SK-N-SH (cell line): Measurements from ENCODE around the gene RFNG. TPM values are rescaled to one million over a fixed set of nuclear protein-coding genes. Genes with fewer than 3 reads are reported as not detected.

Experiments
- CTCF ChIA-PET: fragments of 300-600, 350-600 bp; formaldehyde crosslinking; extraction: SDS; loops from one replicate; lab custom pipeline; 2021; lab: Yijun Ruan, JAX
- POLR2A ChIA-PET: fragments of 350-600 bp; sonication (Branson Sonifier 250); formaldehyde crosslinking; extraction: SDS; loops from one replicate; lab custom pipeline; 2020; ENCODE audit warnings: antibody characterized with exemption, inconsistent platforms; lab: Yijun Ruan, JAX
- DNase-seq: peaks from one replicate; pipeline ENCODE4 v3.0.0; 2012
- H2AFZ ChIP-seq: fragments of 200-600 bp; sonication (generic); 2 replicates; pipeline ENCODE4 v1.8.1; 2016; ENCODE audit warnings: antibody characterized with exemption, mild to moderate bottlenecking, low read depth
- H3F3A ChIP-seq: fragments of 200-600 bp; sonication (generic); replicated peaks from 2 replicates; pipeline ENCODE3; 2016; ENCODE audit warnings: antibody characterized with exemption, mild to moderate bottlenecking; ENCODE audit not compliant: insufficient read depth
- H3K27ac ChIP-seq, 2 experiments: fragments of 200-500 bp in 1 of 2; fragments of 200-600 bp in 1 of 2; sonication (Bioruptor generic) in 1 of 2; sonication (generic), shearing (Covaris generic) in 1 of 2; 2 replicates each; pipeline versions ENCODE4 v1.5.1 to v1.6.1; 2014 to 2016; ENCODE audit warnings: low read depth in 2 of 2, inconsistent platforms in 1 of 2, low read length in 1 of 2, mild to moderate bottlenecking in 1 of 2, mixed read lengths in 1 of 2
- H3K27me3 ChIP-seq: fragments of 200-600 bp; sonication (generic), shearing (Covaris generic); 2 replicates; pipeline ENCODE4 v1.6.1; 2016; ENCODE audit warnings: mixed run types; ENCODE audit not compliant: insufficient read depth
- H3K36me3 ChIP-seq, 2 experiments: fragments of 200-500 bp in 1 of 2; fragments of 200-600 bp in 1 of 2; sonication (Bioruptor generic) in 1 of 2; sonication (generic) in 1 of 2; replicated peaks in 1 of 2; 2 replicates each; pipeline versions ENCODE3 to v1.5.1; 2014 to 2016; ENCODE audit warnings: low read length in 1 of 2, mild to moderate bottlenecking in 1 of 2; ENCODE audit not compliant: insufficient read depth in 2 of 2, control insufficient read depth in 1 of 2
- H3K4me1 ChIP-seq, 2 experiments: fragments of 200-500 bp in 1 of 2; fragments of 200-600 bp in 1 of 2; sonication (Bioruptor generic) in 1 of 2; sonication (generic), shearing (Covaris generic) in 1 of 2; 2 replicates each; pipeline versions ENCODE4 v1.5.1 to v1.6.1; 2014 to 2016; ENCODE audit warnings: low read depth in 1 of 2, low read length in 1 of 2, mixed run types in 1 of 2; ENCODE audit not compliant: insufficient read depth in 2 of 2, control insufficient read depth in 1 of 2
- H3K4me2 ChIP-seq: fragments of 200-600 bp; sonication (generic), shearing (Covaris generic); 2 replicates; pipeline ENCODE4 v1.6.1; 2017; ENCODE audit warnings: mixed run types
- H3K4me3 ChIP-seq, 2 experiments: fragments of 200-500 bp in 1 of 2; fragments of 200-600 bp in 1 of 2; sonication (Bioruptor generic) in 1 of 2; sonication (generic), shearing (Covaris generic) in 1 of 2; 2 replicates each; pipeline versions ENCODE4 v1.5.1 to v1.8.1; 2014 to 2016; ENCODE audit warnings: low read depth in 2 of 2, inconsistent platforms in 1 of 2, low read length in 1 of 2, mild to moderate bottlenecking in 1 of 2, mixed read lengths in 1 of 2, moderate library complexity in 1 of 2
- H3K79me2 ChIP-seq: fragments of 200-600 bp; sonication (generic); 2 replicates; pipeline ENCODE4 v1.8.1; 2017; ENCODE audit warnings: mild to moderate bottlenecking; ENCODE audit not compliant: insufficient read depth
- H3K9ac ChIP-seq: fragments of 200-600 bp; sonication (generic); 2 replicates; pipeline ENCODE4 v1.6.1; 2017; ENCODE audit warnings: mixed run types
- H3K9me2 ChIP-seq: fragments of 200-600 bp; sonication (generic); 2 replicates; pipeline ENCODE4 v1.6.1; 2017; ENCODE audit warnings: mixed run types
- H3K9me3 ChIP-seq: fragments of 200-600 bp; sonication (generic); 2 replicates; pipeline ENCODE4 v1.6.1; 2017; ENCODE audit warnings: mixed run types, mild to moderate bottlenecking, moderate library complexity
- H4K20me1 ChIP-seq: fragments of 200-600 bp; sonication (generic); 2 replicates; pipeline ENCODE4 v1.6.1; 2017; ENCODE audit warnings: mild to moderate bottlenecking, mixed run types; ENCODE audit not compliant: insufficient read depth
- EZH2phosphoT487 ChIP-seq: fragments of 200-600 bp; sonication (generic); IDR thresholded peaks from 2 replicates; pipeline ENCODE4 v1.6.1; 2017; ENCODE audit warnings: low read depth, mixed run types, mild to moderate bottlenecking, antibody characterized with exemption, moderate library complexity, borderline replicate concordance
- GABPA ChIP-seq: IDR thresholded peaks from 2 replicates; pipeline ENCODE4 v1.4.0; 2012; ENCODE audit warnings: low read depth, mild to moderate bottlenecking
- GATA2 ChIP-seq: sonication (generic); formaldehyde crosslinking; IDR thresholded peaks from 2 replicates; pipeline ENCODE4 v1.5.0; 2020; ENCODE audit warnings: mild to moderate bottlenecking, missing genetic modification reagents
- IRF3 ChIP-seq: fragments of 150-350 bp; IDR thresholded peaks from 2 replicates; pipeline ENCODE4 v1.6.1; 2016; ENCODE audit warnings: mild to moderate bottlenecking, low read depth, low read length
- JUND ChIP-seq: IDR thresholded peaks from 2 replicates; pipeline ENCODE4 v1.4.0; 2012
- MAX ChIP-seq: IDR thresholded peaks from 2 replicates; pipeline ENCODE4 v1.4.0; 2012; ENCODE audit warnings: low read depth
- MEF2A ChIP-seq: IDR thresholded peaks from 2 replicates; pipeline ENCODE4 v1.4.0; 2012; ENCODE audit warnings: low read depth, borderline replicate concordance
- MXI1 ChIP-seq: IDR thresholded peaks from 2 replicates; pipeline ENCODE4 v1.6.1; 2012; ENCODE audit warnings: mild to moderate bottlenecking, low read depth, low read length, improper control_type of control experiment
- POLR2AphosphoS5 ChIP-seq: IDR thresholded peaks from 2 replicates; pipeline ENCODE4 v1.6.1; 2012; ENCODE audit warnings: low read depth, low read length
- RFX5 ChIP-seq: IDR thresholded peaks from 2 replicates; pipeline ENCODE4 v1.6.1; 2012; ENCODE audit warnings: mild to moderate bottlenecking, improper control_type of control experiment, low read length
- RXRA ChIP-seq: IDR thresholded peaks from 2 replicates; pipeline ENCODE4 v1.4.0; 2012; ENCODE audit warnings: low read depth, mild to moderate bottlenecking, borderline replicate concordance
- SIN3A ChIP-seq: IDR thresholded peaks from 2 replicates; pipeline ENCODE4 v1.6.1; 2012; ENCODE audit warnings: low read depth, mild to moderate bottlenecking, low read length, moderate library complexity, borderline replicate concordance
- SMC3 ChIP-seq: IDR thresholded peaks from 2 replicates; pipeline ENCODE4 v1.6.1; 2012; ENCODE audit warnings: low read depth, low read length, improper control_type of control experiment
- TCF12 ChIP-seq: IDR thresholded peaks from 2 replicates; pipeline ENCODE4 v1.4.0; 2012
- TEAD4 ChIP-seq: IDR thresholded peaks from 2 replicates; pipeline ENCODE4 v1.4.0; 2012; ENCODE audit warnings: mild to moderate bottlenecking, borderline replicate concordance; ENCODE audit not compliant: insufficient read depth
- ZBTB33 ChIP-seq: IDR thresholded peaks from 2 replicates; pipeline ENCODE4 v1.4.0; 2012; ENCODE audit warnings: low read depth, borderline replicate concordance
- WGBS: methylation state at CpG from one replicate; pipeline ENCODE4 v1.1.6; 2017; ENCODE audit warnings: low lambda C conversion rate; 5-methylcytosine and 5-hydroxymethylcytosine counted together
- polyA plus RNA-seq, 3 experiments: library from polyadenylated mRNA; depleted of rRNA; stranded (reverse); fragments of >200 nt; gene quantifications; 2 replicates each; pipeline ENCODE4 v1.2.3, GENCODE V29; 2012

The RFNG gene
- polyA plus RNA-seq, 1 of the 3 experiments (the other 2 are of a cell fraction), result 68.6 TPM

- TF ChIP-seq GATA2 (CRISPR knock-in tag) (no peak), TEAD4 (no peak), RXRA (no peak), SMC3 (no peak), TCF12 (no peak), MXI1 (no peak), JUND (no peak), POLR2AphosphoS5 (no peak), RFX5 (no peak), ZBTB33 (no peak)
Observed at GRCh38 chr17:82017612-82018151, 33.9 kb downstream of the RFNG start (continued).

- Histone ChIP-seq H3K27ac (no peak overlapping the region), H3K27me3 (no peaks in the 10 kb centered on the region), H4K20me1 (peaks cover 17% of the 10 kb centered on the region), H3K4me2 (no peak overlapping the region), H2AFZ (no peak overlapping the region), H3K9ac (no peak overlapping the region), H3K79me2 (peaks cover 23% of the 10 kb centered on the region), H3K4me1 (peaks cover 11 to 40% of the 10 kb centered on the region in 2 experiments; a peak in 3 of 4 replicates), H3K9me3 (no peaks in the 10 kb centered on the region), H3K9me2 (no peaks in the 10 kb centered on the region), H3K36me3 (peaks cover 7 to 23% of the 10 kb centered on the region in 2 experiments), H3K4me3 (no peak overlapping the region), H3F3A (peaks cover 32% of the 10 kb centered on the region)
- DNase-seq, result no peak
- TF ChIP-seq RXRA (no peak), GATA2 (CRISPR knock-in tag) (no peak), SIN3A (no peak), TEAD4 (no peak), SMC3 (no peak), MAX (no peak), GABPA (no peak), EZH2phosphoT487 (no peak), IRF3 (no peak), MEF2A (no peak), TCF12 (no peak)
- POLR2A ChIA-PET, result interaction anchor here (1.2 kb wide), 1 partner anchor 57 kb away, joined by 3 read pairs; no protein-coding TSS in a partner anchor
- WGBS, result 94% methylated on average over 20 of the region's 24 CpGs
- CTCF ChIA-PET, result interaction anchor here (0.9 to 35.7 kb wide), 7 partner anchors 12 to 61 kb away, joined by 3 to 1216 read pairs (median 5); partner anchors contain the start of genes DCXR, NOTUM and RAC3
Observed at GRCh38 chr17:82016875-82017459, 34.6 kb downstream of the RFNG start.
